Astrocyte of the cerebellum (primary cell): ENCODE data around the gene PLCH2.
"Not testable (repeated sequence)": the region's sequence is repeated elsewhere in the genome, so short reads cannot be mapped to it uniquely, and the experiment has no call there.

Experiments
- DNase-seq: peaks from one replicate; pipeline ENCODE4 v3.0.0-alpha.2; 2011; ENCODE audit warnings: low read depth
- H3K4me3 ChIP-seq: 2 replicates; pipeline ENCODE4 v1.5.1; 2011; ENCODE audit warnings: mild to moderate bottlenecking, low read depth, low read length, moderate library complexity
- in situ Hi-C: cut with HindIII; loops from 2 replicates; pipeline ENCODE4 v1.10.0; 2017; ENCODE audit warnings: low sequenced_read_pairs
- TF ChIP-seq, protein P1 (sequence below): IDR thresholded peaks from 2 replicates; pipeline ENCODE4 v1.5.1; 2012; ENCODE audit warnings: low read length, low read depth, moderate library complexity, mild to moderate bottlenecking; ENCODE audit errors: missing control alignments

PLCH2 gene

DNA sequence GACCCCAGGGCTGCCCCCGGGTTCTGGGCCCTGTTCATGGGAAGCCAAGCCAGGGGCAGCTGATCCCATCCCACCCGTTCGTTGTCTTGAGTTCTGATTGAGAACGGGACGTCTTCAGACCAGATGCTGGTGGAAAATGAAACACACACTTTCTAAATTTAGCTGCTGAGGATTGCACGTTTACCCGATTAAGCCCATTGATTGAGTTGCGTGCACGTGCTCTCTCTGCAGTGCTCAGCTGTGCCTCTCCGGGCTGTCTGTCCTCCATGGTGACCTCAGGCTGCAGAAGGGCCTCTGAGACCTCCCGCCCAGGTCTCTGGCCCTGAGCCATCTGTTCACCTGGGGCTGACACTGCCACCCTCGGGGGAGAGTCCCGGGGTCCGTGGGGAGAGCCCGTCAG lies 36.7 kb upstream of the PLCH2 start:
- no peak overlapping the region for H3K4me3 ChIP-seq
- TF ChIP-seq, protein P1, sequence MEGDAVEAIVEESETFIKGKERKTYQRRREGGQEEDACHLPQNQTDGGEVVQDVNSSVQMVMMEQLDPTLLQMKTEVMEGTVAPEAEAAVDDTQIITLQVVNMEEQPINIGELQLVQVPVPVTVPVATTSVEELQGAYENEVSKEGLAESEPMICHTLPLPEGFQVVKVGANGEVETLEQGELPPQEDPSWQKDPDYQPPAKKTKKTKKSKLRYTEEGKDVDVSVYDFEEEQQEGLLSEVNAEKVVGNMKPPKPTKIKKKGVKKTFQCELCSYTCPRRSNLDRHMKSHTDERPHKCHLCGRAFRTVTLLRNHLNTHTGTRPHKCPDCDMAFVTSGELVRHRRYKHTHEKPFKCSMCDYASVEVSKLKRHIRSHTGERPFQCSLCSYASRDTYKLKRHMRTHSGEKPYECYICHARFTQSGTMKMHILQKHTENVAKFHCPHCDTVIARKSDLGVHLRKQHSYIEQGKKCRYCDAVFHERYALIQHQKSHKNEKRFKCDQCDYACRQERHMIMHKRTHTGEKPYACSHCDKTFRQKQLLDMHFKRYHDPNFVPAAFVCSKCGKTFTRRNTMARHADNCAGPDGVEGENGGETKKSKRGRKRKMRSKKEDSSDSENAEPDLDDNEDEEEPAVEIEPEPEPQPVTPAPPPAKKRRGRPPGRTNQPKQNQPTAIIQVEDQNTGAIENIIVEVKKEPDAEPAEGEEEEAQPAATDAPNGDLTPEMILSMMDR, result no peak
- in situ Hi-C loops, result no loop called here
- no peak for DNase-seq

DNA sequence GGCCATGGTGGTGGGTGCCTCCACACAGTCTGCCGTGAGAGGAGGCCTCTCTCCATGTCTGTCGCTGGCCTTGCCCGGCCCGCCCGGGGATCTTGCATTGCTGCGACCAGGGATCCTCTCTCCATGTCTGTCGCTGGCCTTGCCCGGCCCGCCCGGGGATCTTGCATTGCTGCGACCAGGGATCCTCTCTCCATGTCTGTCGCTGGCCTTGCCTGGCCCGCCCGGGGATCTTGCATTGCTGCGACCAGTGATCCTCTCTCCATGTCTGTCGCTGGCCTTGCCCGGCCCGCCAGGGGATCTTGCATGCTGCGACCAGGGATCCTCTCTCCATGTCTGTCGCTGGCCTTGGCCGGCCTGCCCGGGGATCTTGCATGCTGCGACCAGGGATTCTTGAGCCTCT lies 35.7 kb upstream of the PLCH2 start:
- in situ Hi-C loops, H3K4me3 ChIP-seq, DNase-seq: not testable (repeated sequence)

DNA sequence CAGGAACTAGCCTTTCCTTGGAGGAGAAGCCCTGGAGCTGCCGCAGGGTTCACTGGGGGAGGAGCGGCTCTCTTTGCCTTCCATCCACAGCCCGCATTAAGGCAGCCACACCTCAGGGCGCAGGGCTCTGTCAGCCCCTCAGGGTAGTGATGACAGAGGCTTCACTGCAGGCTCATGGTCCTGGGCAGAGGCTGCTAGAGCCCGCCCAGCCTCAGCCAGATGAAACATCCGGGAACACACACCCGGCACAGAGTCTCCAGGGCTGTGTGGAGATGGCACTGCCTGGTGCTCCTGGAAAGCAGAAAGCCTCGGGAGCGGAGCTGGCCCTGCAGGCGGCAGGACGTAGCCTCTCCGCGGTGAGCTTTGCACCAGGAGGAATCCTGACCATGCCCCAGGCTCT lies 34.3 kb upstream of the PLCH2 start:
- in situ Hi-C loops, result no loop called here
- TF ChIP-seq, protein P1, result no peak
- no peak for DNase-seq
- no peak overlapping the region for H3K4me3 ChIP-seq

DNA sequence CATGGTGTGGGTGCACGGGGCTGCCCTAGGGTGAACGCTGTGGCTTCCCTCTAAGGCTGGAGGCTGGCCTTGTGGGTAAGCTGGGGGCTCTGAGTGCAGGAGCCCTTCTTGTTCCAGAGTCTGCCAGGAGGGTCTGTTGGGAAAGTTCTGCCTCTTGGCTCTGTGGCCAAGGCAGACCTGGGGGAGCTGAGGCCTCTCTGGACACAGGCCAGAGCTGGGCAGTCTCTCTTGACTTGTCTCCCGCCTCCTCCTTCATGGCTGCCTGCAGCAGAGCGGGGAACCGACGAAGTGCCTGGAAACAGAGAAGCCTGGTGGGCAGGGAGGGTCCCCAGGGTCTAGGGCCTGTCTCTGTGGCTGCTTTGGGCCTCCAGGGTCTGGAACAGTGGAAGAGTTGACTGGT lies 33.4 kb upstream of the PLCH2 start:
- DNase-seq, result no peak
- TF ChIP-seq, protein P1, result no peak
- in situ Hi-C loops, result no loop called here
- H3K4me3 ChIP-seq, result no peak overlapping the region

DNA sequence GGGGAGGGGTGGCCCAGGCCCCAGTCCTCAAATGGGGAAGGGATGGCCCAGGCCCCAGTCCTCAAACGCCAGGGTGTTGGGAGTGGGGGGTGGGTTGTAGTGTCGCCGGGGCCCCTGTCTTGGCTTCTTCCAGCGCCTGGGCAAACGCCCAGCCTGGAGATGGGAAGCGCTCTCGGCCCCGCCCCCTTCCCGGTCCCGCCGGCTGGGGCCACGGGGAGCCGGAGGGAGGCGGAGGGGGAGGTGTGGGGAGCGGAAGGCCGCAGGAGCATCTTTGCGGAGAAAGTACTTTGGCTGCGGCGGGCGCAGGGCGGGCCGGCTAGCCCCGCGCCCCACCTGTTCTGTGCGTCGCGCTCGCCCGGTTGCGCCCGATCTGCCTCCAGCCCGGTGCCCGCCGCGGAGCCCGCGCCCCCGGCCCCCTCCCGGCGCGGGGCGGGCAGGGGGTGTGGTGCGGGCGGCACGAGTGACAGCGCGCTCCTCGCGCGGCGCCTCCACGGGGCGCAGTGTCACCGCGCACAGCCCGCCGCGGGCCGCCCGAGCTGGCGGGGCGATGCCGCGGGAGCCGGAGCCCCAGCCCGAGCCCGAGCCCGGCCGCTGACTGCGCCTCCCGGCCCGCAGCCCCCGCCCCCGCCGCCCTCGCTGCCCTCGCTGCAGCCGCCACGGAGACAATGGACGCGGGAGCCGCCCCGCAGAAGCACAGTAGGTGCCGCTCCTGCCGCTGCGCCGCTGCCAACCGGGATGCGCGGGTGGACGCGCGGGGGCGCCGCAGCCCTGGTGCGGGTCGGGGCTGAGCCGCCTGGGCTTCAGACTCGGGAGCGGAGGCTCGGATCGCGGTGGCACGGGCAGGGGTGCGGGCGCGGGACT lies 32.6 kb upstream of the PLCH2 start:
- H3K4me3 ChIP-seq, result no peak overlapping the region
- in situ Hi-C loops, result no loop called here
- DNase-seq, result no peak
- TF ChIP-seq, protein P1, result peak; percentile 28

DNA sequence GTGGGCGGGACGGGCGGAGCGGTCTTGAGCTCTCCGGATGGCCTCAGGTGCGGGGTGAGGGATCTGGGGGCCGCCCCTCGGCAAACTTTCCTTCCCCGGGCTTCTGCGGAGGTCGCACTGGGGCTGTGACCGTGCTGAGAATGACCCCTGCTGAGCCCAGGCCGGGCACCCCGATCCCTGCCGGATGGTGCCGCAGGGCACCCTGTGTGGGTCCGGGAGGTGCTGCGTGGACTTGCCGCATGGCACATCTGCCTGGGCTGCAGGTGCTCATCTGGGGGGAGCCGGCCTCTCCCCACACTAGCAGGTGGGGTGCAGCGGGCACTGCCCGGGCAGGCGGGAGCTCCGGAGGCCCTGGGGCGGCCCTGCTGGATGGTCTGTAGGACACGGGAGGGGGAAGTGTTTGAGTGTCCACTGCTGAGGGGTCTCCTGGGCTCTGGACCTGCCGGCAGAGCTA lies 31.9 kb upstream of the PLCH2 start:
- no peak for DNase-seq
- H3K4me3 ChIP-seq, result no peak overlapping the region
- in situ Hi-C loops, result no loop called here
- TF ChIP-seq, protein P1, result no peak

DNA sequence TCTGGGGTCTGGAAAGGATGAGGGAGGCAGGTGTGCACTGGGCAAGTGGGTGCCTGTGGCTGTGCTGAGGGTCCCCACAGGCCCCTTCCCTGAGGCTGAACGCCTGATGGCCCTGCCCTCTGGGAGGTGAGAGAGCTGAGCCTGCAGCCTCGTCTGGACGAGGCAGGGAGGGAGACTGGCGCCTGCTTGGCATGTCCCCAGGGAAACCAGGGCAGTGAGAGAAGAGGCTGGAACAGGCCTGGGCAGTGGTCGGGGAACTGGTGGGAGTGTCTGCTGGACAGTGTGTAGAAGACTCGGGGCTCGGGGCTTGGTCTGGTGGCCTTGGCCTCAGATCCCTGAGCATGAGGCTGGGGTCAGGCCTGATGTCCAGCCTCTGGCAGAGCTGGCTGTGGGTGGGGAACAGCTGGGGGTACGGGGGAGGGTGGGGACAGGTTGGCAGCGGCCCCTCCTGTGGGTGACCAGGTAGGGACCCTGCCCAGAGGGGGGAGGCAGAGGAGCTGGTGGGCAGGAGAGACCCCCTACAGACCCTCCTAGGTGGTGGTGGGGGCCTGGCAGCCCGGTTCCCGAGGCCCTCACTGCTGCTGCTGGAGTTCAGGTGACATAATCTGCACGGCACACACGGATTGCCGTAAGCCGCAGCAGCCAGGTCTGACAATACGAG lies 30.8 kb upstream of the PLCH2 start:
- in situ Hi-C loops, result no loop called here
- TF ChIP-seq, protein P1, result no peak
- H3K4me3 ChIP-seq, result no peak overlapping the region
- DNase-seq, result no peak
